ENCODE measurements around the gene DLG2. TPM values are rescaled to one million over a fixed set of nuclear protein-coding genes. Genes with fewer than 3 reads are reported as not detected.
"Not testable (repeated sequence)": the region's sequence is repeated elsewhere in the genome, so short reads cannot be mapped to it uniquely, and the experiment has no call there.

The DLG2 gene
- total RNA-seq, 4 donors from 2014 or later = 6.5 to 14.6 (median 7.2) TPM

DNA sequence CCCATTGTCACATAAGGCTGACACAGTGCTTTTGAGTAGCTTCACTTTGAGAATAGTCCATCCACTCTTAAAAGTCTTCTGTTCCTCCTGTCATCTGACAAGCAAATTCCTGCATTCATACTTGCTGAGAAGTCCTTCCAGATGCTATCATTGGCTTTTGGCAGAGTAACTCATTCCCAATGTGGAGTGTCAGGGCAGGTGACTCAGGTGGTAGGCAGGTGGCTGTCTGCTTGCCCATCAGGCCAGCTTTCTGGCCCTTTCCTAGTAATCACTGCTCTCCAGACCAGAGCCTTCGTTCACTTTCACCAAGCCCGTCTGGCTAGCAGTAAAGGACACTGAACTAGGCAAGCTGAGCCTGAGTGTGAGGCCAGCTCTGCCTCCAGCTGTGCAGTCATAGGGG lies 2178.5 kb downstream of the DLG2 start:
- Histone ChIP-seq H3K9me3 (no peaks in the 10 kb centered on the region), H3K27ac (no peak overlapping the region), H3K36me3 (no peaks in the 10 kb centered on the region), H3K27me3 (no peaks in the 10 kb centered on the region), H3K4me3 (no peak overlapping the region), H3K4me1 (no peaks in the 10 kb centered on the region)
- TF ChIP-seq, protein P1, sequence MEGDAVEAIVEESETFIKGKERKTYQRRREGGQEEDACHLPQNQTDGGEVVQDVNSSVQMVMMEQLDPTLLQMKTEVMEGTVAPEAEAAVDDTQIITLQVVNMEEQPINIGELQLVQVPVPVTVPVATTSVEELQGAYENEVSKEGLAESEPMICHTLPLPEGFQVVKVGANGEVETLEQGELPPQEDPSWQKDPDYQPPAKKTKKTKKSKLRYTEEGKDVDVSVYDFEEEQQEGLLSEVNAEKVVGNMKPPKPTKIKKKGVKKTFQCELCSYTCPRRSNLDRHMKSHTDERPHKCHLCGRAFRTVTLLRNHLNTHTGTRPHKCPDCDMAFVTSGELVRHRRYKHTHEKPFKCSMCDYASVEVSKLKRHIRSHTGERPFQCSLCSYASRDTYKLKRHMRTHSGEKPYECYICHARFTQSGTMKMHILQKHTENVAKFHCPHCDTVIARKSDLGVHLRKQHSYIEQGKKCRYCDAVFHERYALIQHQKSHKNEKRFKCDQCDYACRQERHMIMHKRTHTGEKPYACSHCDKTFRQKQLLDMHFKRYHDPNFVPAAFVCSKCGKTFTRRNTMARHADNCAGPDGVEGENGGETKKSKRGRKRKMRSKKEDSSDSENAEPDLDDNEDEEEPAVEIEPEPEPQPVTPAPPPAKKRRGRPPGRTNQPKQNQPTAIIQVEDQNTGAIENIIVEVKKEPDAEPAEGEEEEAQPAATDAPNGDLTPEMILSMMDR (IDR thresholded peaks at IDR 0.05) = no peak
- TF ChIP-seq POLR2A (IDR thresholded peaks at IDR 0.05) = no peak
- TF ChIP-seq EP300 (IDR thresholded peaks at IDR 0.05) = no peak
- no peak for DNase-seq (ENCODE audit: low spot score in 2 of 2)
- 97 to 100% methylated on average over 2 of the region's 2 CpGs for WGBS, 2 donors

DNA sequence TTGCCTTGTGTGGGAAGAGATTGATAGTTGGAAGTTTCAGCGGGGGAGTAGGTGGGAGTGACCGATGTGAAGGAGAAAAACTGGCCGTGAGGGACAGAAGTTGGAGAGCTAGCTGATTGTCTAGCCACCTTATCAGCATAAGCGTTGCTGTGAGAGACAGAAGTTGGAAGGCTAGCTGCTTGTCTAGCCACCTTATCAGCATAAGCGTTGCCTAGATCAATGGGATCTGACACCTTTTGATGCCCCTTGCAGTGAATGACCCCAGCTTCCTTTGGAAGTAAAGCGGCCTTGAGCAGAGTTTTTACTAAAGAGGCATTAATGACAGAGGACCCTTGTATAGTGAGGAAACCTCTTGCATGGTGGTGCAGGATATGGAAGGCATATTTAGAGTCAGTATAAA lies 2183.3 kb downstream of the DLG2 start:
- not testable (repeated sequence) for H3K4me3 ChIP-seq; H3K9me3 ChIP-seq; H3K27ac ChIP-seq; H3K4me1 ChIP-seq; H3K27me3 ChIP-seq; DNase-seq (ENCODE audit: low spot score in 2 of 2); H3K36me3 ChIP-seq
- 75 to 87% methylated on average over 6 of the region's 6 CpGs for WGBS, 2 donors

DNA sequence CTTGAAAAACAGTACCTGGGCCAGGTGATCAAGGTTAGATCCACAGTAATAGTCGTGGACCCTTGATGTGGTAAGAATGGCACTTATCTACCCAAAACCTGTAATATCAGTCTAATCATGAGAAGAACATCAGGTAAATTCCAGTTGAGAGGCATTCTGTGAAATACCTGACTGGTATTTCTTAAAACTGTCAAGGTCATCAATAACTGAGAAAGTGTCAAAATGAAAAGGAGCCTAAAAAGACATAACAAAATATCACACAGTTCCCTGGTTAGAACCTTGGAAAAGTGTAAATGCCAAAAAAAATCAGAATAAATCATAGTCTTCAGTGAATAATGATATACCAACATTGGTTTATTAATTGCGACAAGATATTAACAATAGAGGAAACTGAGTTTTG lies 2185.5 kb downstream of the DLG2 start:
- H3K27me3 ChIP-seq = no peaks in the 10 kb centered on the region
- no peak for DNase-seq (ENCODE audit: low spot score in 2 of 2)
- H3K4me3 ChIP-seq = no peak overlapping the region
- TF ChIP-seq POLR2A (IDR thresholded peaks at IDR 0.05) (no peak), EP300 (IDR thresholded peaks at IDR 0.05) (no peak)
- TF ChIP-seq, protein P1 (IDR thresholded peaks at IDR 0.05) = no peak
- no peaks in the 10 kb centered on the region for H3K36me3 ChIP-seq
- 85 to 88% methylated on average over 2 of the region's 2 CpGs for WGBS, 2 donors
- H3K9me3 ChIP-seq = no peaks in the 10 kb centered on the region
- H3K27ac ChIP-seq = no peak overlapping the region
- no peaks in the 10 kb centered on the region for H3K4me1 ChIP-seq

DNA sequence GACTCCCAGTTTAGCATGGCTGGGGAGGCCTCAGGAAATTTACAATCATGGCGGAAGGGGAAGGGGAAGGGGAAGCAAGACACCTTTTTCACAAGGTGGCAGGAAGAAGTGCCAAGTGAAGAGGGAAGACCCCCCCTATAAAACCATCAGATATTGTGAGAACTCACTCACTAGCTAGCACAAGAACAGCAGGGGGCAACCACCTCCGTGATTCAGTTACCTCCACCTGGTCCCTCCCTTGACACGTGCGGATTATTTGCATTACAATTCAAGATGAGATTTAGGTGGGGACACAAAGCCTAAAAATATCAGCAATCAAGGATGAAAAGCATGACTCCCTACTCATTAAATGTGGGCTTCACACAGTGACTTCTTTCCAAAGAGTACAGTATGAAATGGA lies 2186.0 kb downstream of the DLG2 start:
- Histone ChIP-seq H3K9me3 (no peaks in the 10 kb centered on the region), H3K4me3 (no peak overlapping the region), H3K27me3 (no peaks in the 10 kb centered on the region), H3K4me1 (no peaks in the 10 kb centered on the region), H3K27ac (no peak overlapping the region), H3K36me3 (no peaks in the 10 kb centered on the region)
- 60 to 69% methylated on average over 4 of the region's 4 CpGs for WGBS, 2 donors
- TF ChIP-seq, protein P1 (IDR thresholded peaks at IDR 0.05) = no peak
- no peak for TF ChIP-seq EP300 (IDR thresholded peaks at IDR 0.05)
- DNase-seq (ENCODE audit: low spot score in 2 of 2) = no peak

DNA sequence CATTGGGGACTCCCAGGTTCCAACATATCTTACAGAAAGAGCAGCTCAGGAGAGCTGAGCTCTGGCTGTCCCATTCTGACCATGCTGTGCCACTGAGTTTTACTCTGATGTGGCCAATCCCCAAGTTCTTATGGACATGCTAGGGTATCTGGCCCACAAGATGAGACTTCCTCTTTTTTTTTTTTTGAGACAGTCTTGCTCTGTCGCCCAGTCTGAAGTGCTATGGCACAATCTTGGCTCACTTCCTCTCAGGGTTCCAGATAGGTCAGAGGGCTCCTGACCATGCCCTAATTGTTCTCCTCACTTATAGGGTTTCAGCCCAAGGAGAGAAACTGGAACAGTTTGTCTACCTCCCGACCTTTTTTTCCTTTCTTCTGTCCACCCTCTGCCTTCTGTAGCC lies 2188.7 kb downstream of the DLG2 start:
- no peak for DNase-seq (ENCODE audit: low spot score in 2 of 2)
- Histone ChIP-seq H3K27ac (no peak overlapping the region), H3K4me1 (no peaks in the 10 kb centered on the region), H3K9me3 (no peaks in the 10 kb centered on the region), H3K4me3 (no peak overlapping the region), H3K36me3 (no peaks in the 10 kb centered on the region), H3K27me3 (no peaks in the 10 kb centered on the region)
- TF ChIP-seq POLR2A (IDR thresholded peaks at IDR 0.05) (no peak), EP300 (IDR thresholded peaks at IDR 0.05) (no peak)
- TF ChIP-seq, protein P1 (IDR thresholded peaks at IDR 0.05) = no peak
- 38 to 55% methylated on average over 2 of the region's 2 CpGs for WGBS, 2 donors

DNA sequence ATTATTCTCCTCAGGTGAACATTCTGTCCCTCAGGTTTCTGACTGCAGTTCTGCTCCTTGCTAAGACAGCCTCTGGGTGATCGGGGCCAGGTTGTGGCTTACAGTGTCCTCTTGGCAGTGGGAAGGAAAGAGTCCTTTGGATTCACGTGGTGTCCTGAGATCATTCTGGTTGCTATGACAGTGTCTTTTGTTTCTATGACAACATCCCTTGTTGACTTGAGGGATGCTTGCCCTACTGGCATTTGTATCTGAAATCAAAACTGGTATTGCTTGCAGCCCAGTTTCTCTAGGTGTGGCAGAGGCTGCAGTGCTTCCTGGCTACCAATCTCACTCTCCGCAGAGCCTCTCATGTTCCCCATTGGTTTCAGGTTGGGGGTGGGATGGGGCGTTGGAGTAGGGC lies 2189.2 kb downstream of the DLG2 start:
- WGBS, 2 donors = 72 to 83% methylated on average over 4 of the region's 4 CpGs
- Histone ChIP-seq H3K27ac (no peak overlapping the region), H3K27me3 (no peaks in the 10 kb centered on the region), H3K4me1 (no peaks in the 10 kb centered on the region), H3K9me3 (no peaks in the 10 kb centered on the region), H3K4me3 (no peak overlapping the region), H3K36me3 (no peaks in the 10 kb centered on the region)
- DNase-seq (ENCODE audit: low spot score in 2 of 2) = no peak
- TF ChIP-seq EP300 (IDR thresholded peaks at IDR 0.05) (no peak), POLR2A (IDR thresholded peaks at IDR 0.05) (no peak)
- TF ChIP-seq, protein P1 (IDR thresholded peaks at IDR 0.05) = no peak

All from tibial nerve (tissue), 4 donors.